HepG2 (cell line): ENCODE data around the gene AGTPBP1. TPM values are rescaled to one million over a fixed set of nuclear protein-coding genes. Genes with fewer than 3 reads are reported as not detected.
A peak's percentile ranks its signal among the peaks of the same experiment; 100 is the strongest.

Experiments
- ARNTL ChIP-seq: sonication (generic); formaldehyde crosslinking; IDR thresholded peaks from 2 replicates; pipeline ENCODE4 v1.4.0; 2020; ENCODE audit warnings: mild to moderate bottlenecking, missing genetic modification reagents
- CHD4 ChIP-seq: fragments of 200-600 bp; sonication (generic); IDR thresholded peaks from 2 replicates; pipeline ENCODE4 v1.7.0; 2017; ENCODE audit warnings: mild to moderate bottlenecking, low read length, borderline replicate concordance
- CREB3 ChIP-seq: sonication (generic); formaldehyde crosslinking; IDR thresholded peaks from 2 replicates; pipeline ENCODE4 v1.5.0; 2020; ENCODE audit warnings: missing genetic modification reagents
- DPF2 ChIP-seq: sonication (generic); formaldehyde crosslinking; IDR thresholded peaks from 2 replicates; pipeline ENCODE4 v1.4.0; 2020; ENCODE audit warnings: mild to moderate bottlenecking, low read depth, missing genetic modification reagents, borderline replicate concordance
- FOXP1 ChIP-seq, 2 experiments: fragments of 450-650 bp in 1 of 2; IDR thresholded peaks; 2 replicates each; pipeline ENCODE4 v1.6.1; 2017 to 2018; ENCODE audit warnings: antibody characterized with exemption in 1 of 2
- FUBP1 ChIP-seq: sonication (generic); formaldehyde crosslinking; IDR thresholded peaks from 2 replicates; pipeline ENCODE4 v1.5.1; 2020; ENCODE audit warnings: missing genetic modification reagents, mild to moderate bottlenecking, borderline replicate concordance
- HOXA3 ChIP-seq: sonication (generic); formaldehyde crosslinking; IDR thresholded peaks from 2 replicates; pipeline ENCODE4 v1.5.0; 2020; ENCODE audit warnings: missing genetic modification reagents
- MEIS2 ChIP-seq: sonication (generic); formaldehyde crosslinking; IDR thresholded peaks from 2 replicates; pipeline ENCODE4 v1.9.0; 2021; ENCODE audit warnings: mild to moderate bottlenecking, missing genetic modification reagents
- NR1H2 ChIP-seq: sonication (generic); formaldehyde crosslinking; IDR thresholded peaks from 2 replicates; pipeline ENCODE4 v1.8.1; 2022; ENCODE audit warnings: low read depth, missing genetic modification reagents, borderline replicate concordance
- PATZ1 ChIP-seq: sonication (generic); formaldehyde crosslinking; IDR thresholded peaks from 2 replicates; pipeline ENCODE4 v1.4.0; 2020; ENCODE audit warnings: missing genetic modification reagents
- RBFOX2 ChIP-seq: fragments of 200-400 bp; formaldehyde crosslinking; IDR thresholded peaks from 2 replicates; pipeline ENCODE4 v1.6.1; 2017; ENCODE audit warnings: low read depth, mild to moderate bottlenecking, low read length
- SOX13 ChIP-seq, 3 experiments: fragments of 450-650 bp in 1 of 3; sonication (generic) in 1 of 3; formaldehyde crosslinking in 1 of 3; IDR thresholded peaks in 2 of 3; conservative IDR thresholded peaks in 1 of 3; 2 replicates each; pipeline versions ENCODE4 v1.5.0 to v1.6.1; 2016 to 2020; ENCODE audit warnings: antibody characterized with exemption in 1 of 3, mild to moderate bottlenecking in 1 of 3, missing compliant biosample characterization in 1 of 3, missing genetic modification reagents in 1 of 3, moderate library complexity in 1 of 3
- SRSF1 ChIP-seq: fragments of 200-400 bp; formaldehyde crosslinking; optimal IDR thresholded peaks from 2 replicates; pipeline ENCODE3; 2017; ENCODE audit warnings: mild to moderate bottlenecking, low read depth, low read length, moderate library complexity
- THYN1 ChIP-seq: sonication (generic); formaldehyde crosslinking; IDR thresholded peaks from 2 replicates; pipeline ENCODE4 v1.8.1; 2023; ENCODE audit warnings: low read depth, mild to moderate bottlenecking, moderate library complexity, missing genetic modification reagents, borderline replicate concordance
- TMF1 ChIP-seq: sonication (generic); formaldehyde crosslinking; IDR thresholded peaks from 2 replicates; pipeline ENCODE4 v1.8.1; 2022; ENCODE audit warnings: low read depth, missing genetic modification reagents
- YEATS2 ChIP-seq: sonication (generic); formaldehyde crosslinking; IDR thresholded peaks from 2 replicates; pipeline ENCODE4 v1.4.0; 2020; ENCODE audit warnings: missing genetic modification reagents, borderline replicate concordance
- ZBTB49 ChIP-seq: sonication (generic); formaldehyde crosslinking; IDR thresholded peaks from 2 replicates; pipeline ENCODE4 v1.4.0; 2020; ENCODE audit warnings: missing genetic modification reagents, borderline replicate concordance
- ZNF274 ChIP-seq: sonication (generic); formaldehyde crosslinking; IDR thresholded peaks from 2 replicates; pipeline ENCODE4 v1.5.1; 2020; ENCODE audit warnings: mild to moderate bottlenecking, missing genetic modification reagents
- ZNF496 ChIP-seq: sonication (generic); formaldehyde crosslinking; IDR thresholded peaks from 2 replicates; pipeline ENCODE4 v1.8.1; 2023; ENCODE audit warnings: mild to moderate bottlenecking, moderate library complexity, missing genetic modification reagents; ENCODE audit not compliant: insufficient replicate concordance
- ZNF644 ChIP-seq: IDR thresholded peaks from 2 replicates; pipeline ENCODE4 v1.6.1; 2016; ENCODE audit warnings: low read depth
- ZNF782 ChIP-seq: sonication (generic); formaldehyde crosslinking; IDR thresholded peaks from 2 replicates; pipeline ENCODE4 v1.4.0; 2020; ENCODE audit warnings: missing genetic modification reagents, mild to moderate bottlenecking, borderline replicate concordance
- polyA plus RNA-seq, 8 experiments: library from polyadenylated mRNA; depleted of rRNA in 3 of 8; stranded (reverse) in 7 of 8; unstranded in 1 of 8; fragments of >200 nt; fragmentation: Illumina TruSeq in 4 of 8; extraction: Trizol in 4 of 8; gene quantifications; 2 replicates each; pipeline versions ENCODE4 v1.2.1 to v1.2.3, GENCODE V29; 2011 to 2016; ENCODE audit warnings: low read depth in 4 of 8, missing spikeins in 1 of 8, mixed read lengths in 1 of 8; ENCODE audit not compliant: insufficient read depth in 1 of 8
- total RNA-seq, 5 experiments: library from RNA; depleted of rRNA; stranded (reverse); fragments of >200 nt; fragmentation: Illumina TruSeq; extraction: Trizol; gene quantifications; 2 replicates each; pipeline ENCODE4 v1.2.3, GENCODE V29; 2016; ENCODE audit warnings: low read depth in 1 of 5

AGTPBP1 gene
- total and polyA plus RNA-seq, 2 of the 13 experiments (the other 11 are each of a cell fraction or from before 2014, with no cell fraction given), result 9.7 to 22.3 TPM

- TF ChIP-seq ZBTB49 (CRISPR knock-in tag), result no peak
- TF ChIP-seq RBFOX2, result peak; percentile 45
- TF ChIP-seq SRSF1, result no peak
- TF ChIP-seq HOXA3, result no peak
- TF ChIP-seq FOXP1 (IDR thresholded peaks at IDR 0.05), result no peak
- no peak for TF ChIP-seq FOXP1 (CRISPR knock-in tag; IDR thresholded peaks at IDR 0.05)
- TF ChIP-seq CHD4, result no peak
- no peak for TF ChIP-seq SOX13 (IDR thresholded peaks at IDR 0.05)
- TF ChIP-seq SOX13 (CRISPR knock-in tag; conservative IDR thresholded peaks at IDR 0.05 in 1 of 2, IDR thresholded peaks at IDR 0.05 in 1 of 2), result no peak
- no peak for TF ChIP-seq ZNF644 (CRISPR knock-in tag)
- no peak for TF ChIP-seq DPF2 (CRISPR knock-in tag)
- no peak; the same call in 1 of the 2 replicates for TF ChIP-seq ZNF274 (CRISPR knock-in tag)
- TF ChIP-seq ARNTL (CRISPR knock-in tag), result peak; percentile 63; the same call in 1 of the 2 replicates
- no peak; the same call in 1 of the 2 replicates for TF ChIP-seq TMF1 (CRISPR knock-in tag)
- TF ChIP-seq MEIS2 (CRISPR knock-in tag), result no peak
- peak; percentile 46; the same call in 1 of the 2 replicates for TF ChIP-seq PATZ1 (CRISPR knock-in tag)
- 0 out of 2 replicates have a peak, but pooled peaks have one; percentile 33 for TF ChIP-seq NR1H2
- no peak for TF ChIP-seq CREB3
- no peak for TF ChIP-seq ZNF496 (CRISPR knock-in tag)
- TF ChIP-seq THYN1 (CRISPR knock-in tag), result no peak
- TF ChIP-seq ZNF782 (CRISPR knock-in tag), result no peak
- TF ChIP-seq YEATS2, result no peak
- no peak for TF ChIP-seq FUBP1
Measured at GRCh38 chr9:85741095-85741874, 469 bp downstream of the AGTPBP1 start (continued).
